Endothelial cell of hepatic sinusoid (primary cell): ENCODE data around the gene TRIB2.

Source experiments
- in situ Hi-C: cut with HindIII; loops from 2 replicates; pipeline ENCODE4 v1.10.0; 2017; ENCODE audit warnings: low sequenced_read_pairs

Gene TRIB2

DNA sequence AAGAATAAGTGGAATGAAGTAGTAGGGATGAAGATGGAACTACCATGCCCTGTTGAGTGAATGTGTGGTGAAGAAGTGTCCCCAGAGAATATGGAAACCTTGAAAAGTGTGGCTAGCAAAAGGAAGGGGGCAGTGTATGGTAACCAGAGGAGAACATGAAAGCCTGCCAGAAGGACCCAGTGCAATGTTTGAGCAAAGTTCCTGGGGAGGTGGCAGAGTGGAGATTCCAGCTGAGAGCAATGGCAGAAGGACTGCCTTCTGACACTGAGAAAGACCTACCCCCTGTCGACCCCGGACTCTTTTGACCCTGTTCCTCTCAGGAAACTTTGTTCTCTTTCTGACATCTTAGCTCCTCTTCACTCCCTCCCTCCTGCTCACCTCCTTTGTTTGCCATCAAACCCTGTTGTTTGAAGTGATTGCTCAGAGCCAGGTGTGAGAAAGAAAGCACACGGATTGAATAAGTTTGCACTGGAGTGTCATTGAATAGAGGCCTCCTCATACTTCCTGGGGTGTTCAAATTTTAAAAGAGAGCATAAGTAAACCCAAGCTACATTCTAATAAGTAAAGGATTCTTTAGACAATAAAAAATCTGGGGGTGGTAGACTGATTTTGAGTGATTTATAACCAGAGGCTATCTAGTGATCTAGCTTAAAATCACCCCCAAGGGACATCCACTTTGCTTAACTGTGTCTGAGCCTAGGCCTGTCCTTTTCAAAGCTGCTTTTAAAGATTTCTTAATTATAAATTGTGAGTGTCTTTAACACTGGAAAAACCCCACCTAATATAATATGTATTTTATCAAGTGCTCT, 57.1 kb downstream of the TRIB2 start:
- in situ Hi-C loops, result no loop called here

DNA sequence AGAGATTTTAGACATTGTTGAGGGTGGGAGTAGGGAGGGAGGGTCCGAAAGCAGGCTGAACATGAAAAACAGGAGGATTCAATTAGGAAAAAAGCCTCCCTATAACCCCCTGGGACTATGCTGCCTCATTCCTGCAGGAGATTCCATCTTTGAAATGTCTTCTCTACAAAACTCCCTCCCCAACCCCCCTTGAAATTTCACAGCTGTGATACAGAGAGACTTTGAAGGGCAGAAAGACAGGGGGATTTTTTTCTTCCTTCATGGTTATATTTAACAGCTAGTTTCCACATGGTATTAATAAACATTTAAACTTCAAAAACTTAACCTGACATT, 57.6 kb downstream of the TRIB2 start:
- in situ Hi-C loops, result no loop called here

- in situ Hi-C loops, result no loop called here
These were observed 59.8 kb downstream of the TRIB2 start for GRCh38 chr2:12776521-12776961.

GRCh38 chr2:12778369-12778768, 61.6 kb downstream of the TRIB2 start:
- in situ Hi-C loops, result no loop called here

DNA sequence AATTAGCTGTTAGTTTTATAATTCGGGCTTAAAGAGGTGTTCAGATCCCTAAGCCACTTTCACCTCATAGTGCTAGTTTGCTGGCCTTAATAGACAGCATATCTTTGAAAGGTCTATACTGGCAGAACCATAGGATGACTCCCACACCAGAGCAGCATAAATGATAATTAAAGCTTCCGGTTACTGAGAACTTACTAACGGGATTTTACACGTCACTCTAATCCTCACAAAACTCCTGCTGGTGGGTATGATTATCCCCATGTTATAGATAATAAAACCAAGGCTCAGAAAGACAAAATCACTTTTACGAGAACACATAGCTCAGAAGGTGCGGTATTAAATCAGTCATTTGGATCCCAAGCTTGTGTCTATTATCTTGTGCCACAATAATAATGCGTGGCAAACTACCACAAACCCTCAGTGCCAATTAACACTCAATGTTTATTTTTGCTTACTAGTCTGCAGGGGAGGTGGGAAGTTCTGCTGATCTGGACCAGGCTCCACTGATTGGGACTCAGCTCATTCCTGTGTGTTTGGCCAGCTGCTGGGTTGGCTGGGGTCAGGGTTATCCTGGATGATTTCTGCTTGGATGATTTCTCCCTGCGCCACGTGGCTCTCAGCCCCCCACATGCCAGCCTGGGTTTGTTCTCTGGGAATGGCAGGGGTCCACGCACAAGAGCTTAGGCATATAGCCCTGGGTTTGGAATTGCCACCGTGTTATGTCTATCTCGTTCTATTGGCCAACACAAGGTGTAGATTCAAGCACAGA, 62.3 kb downstream of the TRIB2 start:
- in situ Hi-C loops, result no loop called here

- in situ Hi-C loops, result no loop called here
These were observed 64.6 kb downstream of the TRIB2 start for GRCh38 chr2:12781329-12781728.

DNA sequence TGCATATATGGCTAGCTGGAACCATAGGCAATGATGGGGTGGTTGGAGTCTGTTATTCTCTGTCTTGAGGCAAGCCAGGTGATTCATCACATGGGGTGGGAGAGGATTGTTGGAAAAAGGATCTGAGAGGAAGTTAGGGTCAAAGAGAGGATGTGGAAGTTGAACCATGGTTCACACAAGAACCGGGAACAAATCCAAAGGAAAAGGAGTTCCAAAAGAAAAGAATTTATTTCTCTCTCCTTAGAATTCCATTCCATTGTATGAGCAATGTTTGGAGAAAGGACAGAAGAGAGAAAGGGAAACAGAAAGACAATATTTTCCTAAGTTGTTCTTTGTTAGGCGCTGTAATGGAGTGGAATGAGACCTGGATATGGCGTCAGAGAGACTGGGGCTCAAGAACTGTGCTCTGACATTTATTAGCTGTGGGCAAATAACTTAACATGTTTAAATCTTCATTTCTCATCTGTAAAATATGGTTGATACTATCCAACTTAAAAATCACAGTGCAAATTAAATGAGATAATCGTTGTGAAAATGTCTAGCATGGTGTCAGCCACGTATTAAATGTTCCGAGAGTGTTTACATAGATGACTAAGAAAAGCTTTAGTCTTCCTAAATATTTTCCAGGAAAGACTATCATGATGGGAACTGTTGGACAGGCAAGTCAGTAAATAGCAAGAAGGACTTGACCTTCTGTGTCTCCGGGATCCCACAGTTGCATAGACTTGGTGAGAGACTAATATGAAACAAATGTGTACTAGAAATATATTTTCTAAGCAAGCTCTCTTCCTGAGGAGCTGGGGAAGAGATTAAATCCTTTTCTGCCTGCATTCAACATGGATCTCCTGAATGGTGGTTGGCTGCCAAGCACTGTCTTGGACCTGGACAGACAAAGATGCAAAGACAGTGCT, 71.4 kb downstream of the TRIB2 start:
- in situ Hi-C loops, result no loop called here

GRCh38 chr2:12791906-12792305, 75.2 kb downstream of the TRIB2 start:
- in situ Hi-C loops, result no loop called here
